GM11168 (cell line): ENCODE data around the gene KXD1.

Experiments
- in situ Hi-C: fragments of 300-500 bp; cut with MboI; formaldehyde crosslinking; loops from one replicate; pipeline ENCODE4 v1.12.0; 2022; ENCODE audit warnings: low sequenced_read_pairs; ENCODE audit not compliant: unreplicated experiment

Gene KXD1

GRCh38 chr19:18611327-18612050 is 53.8 kb downstream of the KXD1 start:
- in situ Hi-C loops, result no loop called here

- in situ Hi-C loops, result no loop called here
Measured at GRCh38 chr19:18612051-18612771, 54.5 kb downstream of the KXD1 start.

- in situ Hi-C loops, result no loop called here
Measured at GRCh38 chr19:18612772-18613588, 55.3 kb downstream of the KXD1 start, which contains the start of gene TMEM59L. TMEM59L (plus strand) TSS chr19:18612870; CDS start chr19:18612959, 89 bp downstream.

- in situ Hi-C loops, result no loop called here
Measured at GRCh38 chr19:18613589-18614234, 56.0 kb downstream of the KXD1 start.

GRCh38 chr19:18616023-18616422 is 58.4 kb downstream of the KXD1 start:
- in situ Hi-C loops, result no loop called here

GRCh38 chr19:18617562-18617961 is 59.9 kb downstream of the KXD1 start:
- in situ Hi-C loops, result no loop called here

GRCh38 chr19:18618236-18618635 is 60.6 kb downstream of the KXD1 start:
- in situ Hi-C loops, result no loop called here
